Measurements from ENCODE around the gene ZFY.
"Not testable (repeated sequence)": the region's sequence is repeated elsewhere in the genome, so short reads cannot be mapped to it uniquely, and the experiment has no call there.

ZFY gene

DNA sequence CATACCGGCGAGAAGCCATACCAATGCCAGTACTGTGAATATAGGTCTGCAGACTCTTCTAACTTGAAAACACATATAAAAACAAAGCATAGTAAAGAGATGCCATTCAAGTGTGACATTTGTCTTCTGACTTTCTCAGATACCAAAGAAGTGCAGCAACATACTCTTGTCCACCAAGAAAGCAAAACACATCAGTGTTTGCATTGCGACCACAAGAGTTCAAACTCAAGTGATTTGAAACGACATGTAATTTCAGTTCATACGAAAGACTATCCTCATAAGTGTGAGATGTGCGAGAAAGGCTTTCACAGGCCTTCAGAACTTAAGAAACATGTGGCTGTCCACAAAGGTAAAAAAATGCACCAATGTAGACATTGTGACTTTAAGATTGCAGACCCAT is 44.1 kb downstream of the ZFY start:
- no peak for DNase-seq

DNA sequence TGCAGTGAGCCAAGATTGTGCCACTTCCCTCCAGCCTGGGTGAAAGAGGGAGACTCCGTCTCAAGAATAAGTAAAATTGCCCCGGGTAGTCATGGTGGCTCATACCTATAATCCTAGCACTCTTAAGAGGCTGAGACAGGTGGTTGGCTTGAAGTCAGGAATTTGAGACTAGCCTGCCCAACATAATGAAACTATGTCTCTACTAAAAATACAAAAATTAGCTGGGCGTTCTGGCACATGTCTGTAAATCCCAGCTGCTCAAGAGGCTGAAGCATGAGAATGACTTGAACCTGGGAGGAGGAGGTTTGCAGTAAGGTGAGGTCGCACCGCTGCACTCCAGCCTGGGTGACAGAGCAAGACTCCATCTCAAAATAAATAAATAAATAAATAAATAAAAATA is 49.3 kb downstream of the ZFY start:
- DNase-seq, result no peak

DNA sequence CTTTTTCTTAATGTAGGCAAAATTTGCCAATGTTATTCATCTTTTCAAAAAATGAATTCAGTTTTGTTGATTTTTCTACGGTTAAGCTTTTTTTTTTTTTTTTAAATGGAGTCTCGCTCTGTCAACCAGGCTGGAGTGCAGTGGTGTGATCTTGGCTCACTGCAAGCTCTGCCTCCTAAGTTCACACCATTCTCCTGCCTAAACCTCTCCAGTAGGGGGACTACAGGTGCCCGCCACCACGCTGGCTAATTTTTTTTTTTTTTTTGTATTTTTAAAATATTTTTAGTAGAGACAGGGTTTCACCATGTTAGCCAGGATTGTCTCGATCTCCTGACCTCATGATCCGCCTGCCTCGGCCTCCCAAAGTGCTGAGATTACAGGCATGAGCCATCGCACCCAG is 52.0 kb downstream of the ZFY start:
- not testable (repeated sequence) for DNase-seq

DNA sequence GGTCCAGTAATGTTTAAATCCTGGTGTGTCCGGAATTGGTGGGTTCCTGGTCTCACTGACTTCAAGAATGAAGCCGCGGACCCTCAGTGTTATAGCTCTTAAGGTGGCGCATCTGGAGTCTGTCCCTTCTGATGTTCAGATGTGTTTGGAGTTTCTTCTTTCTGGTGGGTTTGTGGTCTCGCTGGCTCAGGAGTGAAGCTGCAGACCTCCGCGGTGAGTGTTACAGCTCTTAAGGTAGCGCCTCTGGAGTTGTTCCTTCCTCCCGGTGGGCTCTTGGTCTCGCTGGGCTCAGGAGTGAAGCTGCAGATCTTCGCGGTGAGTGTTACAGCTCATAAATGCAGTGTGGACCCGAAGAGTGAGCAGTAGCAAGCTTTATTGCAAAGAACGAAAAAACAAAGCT is 62.2 kb downstream of the ZFY start:
- DNase-seq, result not testable (repeated sequence)

DNA sequence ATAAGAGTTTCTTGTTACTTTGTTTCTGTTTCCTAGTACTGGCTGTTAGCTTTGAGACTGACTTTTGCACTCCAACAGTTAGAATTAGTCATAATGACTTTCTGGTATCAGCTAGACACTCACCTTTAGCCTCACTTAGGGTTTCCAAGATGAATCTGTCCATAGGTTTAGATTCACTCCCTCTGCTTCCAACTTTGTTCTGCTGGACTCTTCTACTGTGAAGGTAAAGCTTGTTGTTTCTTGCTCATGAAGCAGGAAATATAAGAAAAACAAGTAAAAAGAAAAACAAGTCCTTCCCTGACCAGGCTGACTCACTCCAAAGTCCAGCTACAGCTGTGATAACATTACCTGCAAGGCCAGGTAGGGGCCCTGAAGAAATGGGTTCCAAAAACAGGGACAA is 67.0 kb downstream of the ZFY start:
- DNase-seq, result no peak

DNA sequence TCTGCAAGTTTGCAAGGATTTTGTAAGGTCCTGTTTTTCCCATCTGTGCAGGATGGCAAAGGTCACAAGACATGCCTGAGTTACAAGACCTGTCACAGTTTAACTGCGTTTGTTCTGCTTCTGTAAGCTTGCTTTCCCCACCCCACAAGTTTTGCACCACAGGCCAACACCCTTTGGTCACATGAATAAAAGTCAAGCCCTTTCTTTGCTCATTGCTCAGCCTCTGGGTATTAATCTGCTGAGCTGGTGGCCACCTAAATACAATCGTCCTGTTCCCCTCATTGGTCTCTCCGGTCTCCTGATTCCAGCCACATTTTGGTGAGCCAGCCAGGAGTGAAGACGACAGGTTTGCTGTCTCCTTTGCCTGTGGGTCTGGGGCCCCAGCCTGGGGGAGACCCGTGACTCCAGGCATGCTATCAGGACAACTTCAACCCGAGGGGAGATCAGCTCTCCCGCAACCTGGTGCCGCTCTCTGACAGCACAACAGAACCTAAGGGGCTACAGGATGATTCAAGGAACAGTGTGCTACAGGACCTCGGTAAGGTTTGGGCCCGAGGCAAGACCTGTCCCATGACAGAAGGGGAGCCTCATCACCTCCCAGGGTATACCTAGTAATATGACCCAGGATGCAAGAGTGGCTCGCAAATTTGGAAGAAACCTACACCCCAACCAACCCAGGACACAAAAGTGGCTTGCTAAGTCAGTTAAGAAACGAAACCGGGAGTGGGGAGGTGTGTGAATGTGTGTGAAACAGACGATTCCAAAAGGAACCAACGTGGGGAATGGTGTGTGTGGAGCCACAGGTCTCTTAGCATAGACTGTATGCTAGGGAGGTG is 67.7 kb downstream of the ZFY start:
- DNase-seq, result peak; percentile 6

DNA sequence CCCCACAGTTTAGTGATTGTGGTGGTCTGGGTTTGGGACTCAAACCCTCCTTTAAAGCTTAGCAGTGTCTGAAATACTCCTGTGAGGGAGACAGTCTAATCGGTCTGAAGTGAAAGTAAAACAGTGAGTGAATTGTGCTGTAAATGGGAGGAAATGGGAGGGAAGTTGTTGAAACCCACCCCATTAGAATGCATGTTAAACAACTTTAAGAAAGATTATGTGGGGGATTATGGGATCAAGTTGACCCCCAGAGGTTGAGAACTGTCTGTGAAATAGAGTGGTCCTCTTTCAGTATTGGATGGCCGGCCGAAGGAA is 68.3 kb downstream of the ZFY start:
- no peak for DNase-seq

DNA sequence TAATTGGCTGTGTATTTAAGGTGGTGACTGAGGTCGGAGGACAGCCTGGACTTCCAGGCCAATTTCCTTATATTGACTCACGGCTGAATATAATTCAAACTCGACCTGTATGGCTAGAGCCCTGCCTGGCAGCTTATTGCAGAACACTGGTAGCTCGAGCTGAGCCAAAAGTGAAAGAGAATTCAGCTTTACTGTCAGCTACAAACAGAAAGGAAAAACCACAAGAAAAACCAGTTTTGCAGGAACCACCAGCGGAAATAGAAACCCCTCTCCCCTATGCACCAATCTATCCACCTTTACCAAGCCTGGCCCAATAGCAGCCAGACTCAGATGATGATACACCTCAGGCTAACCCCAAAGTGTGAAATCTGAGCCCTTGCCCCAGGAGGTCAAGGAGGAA is 68.7 kb downstream of the ZFY start:
- peak; percentile 13 for DNase-seq

DNA sequence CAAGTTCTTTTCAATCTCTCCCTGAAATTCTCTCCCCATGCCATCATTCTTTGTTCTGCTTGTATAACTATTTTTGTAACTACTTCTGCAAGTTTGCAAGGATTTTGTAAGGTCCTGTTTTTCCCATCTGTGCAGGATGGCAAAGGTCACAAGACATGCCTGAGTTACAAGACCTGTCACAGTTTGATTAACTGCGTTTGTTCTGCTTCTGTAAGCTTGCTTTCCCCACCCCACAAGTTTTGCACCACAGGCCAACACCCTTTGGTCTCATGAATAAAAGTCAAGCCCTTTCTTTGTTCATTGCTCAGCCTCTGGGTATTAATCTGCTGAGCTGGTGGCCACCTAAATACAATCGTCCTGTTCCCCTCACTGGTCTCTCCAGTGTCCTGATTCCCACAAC is 70.8 kb downstream of the ZFY start:
- not testable (repeated sequence) for DNase-seq

DNA sequence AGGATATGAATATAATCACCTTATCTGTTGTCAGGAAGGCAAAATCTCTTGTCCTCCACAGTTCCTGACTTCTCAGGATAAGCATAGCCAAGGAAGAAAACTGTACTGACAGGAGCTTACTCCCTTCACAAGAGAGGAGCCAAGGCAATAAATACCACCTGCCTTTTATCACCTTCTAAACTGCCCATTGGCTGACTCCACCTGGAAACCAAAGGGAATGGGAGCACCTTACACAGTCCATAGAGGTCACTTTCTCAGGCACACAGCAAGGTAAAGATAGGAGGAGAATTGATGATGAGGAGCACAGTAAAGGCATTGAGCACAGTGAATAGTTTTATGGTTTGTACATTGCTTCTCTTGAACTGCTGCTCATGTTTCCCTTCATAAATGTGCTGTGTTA is 72.8 kb downstream of the ZFY start:
- DNase-seq, result no peak

DNA sequence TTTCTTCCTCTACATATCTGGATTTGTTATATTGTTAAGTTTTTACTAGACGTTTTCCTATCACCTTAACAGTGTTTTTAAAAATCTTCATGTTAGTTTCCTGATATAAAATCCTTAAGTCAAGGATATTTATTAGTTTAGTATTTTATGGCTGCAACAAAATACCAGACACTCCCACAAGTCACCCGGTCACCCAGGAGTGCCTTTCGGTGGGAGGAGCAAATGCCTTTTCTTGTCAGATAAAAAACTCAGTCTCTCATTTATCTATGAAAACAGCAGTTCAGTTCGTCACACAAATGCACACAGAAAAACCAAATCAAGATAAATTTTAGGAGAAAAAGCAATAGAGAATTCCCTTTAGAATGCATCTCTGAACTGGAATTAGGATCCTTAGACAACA is 77.0 kb downstream of the ZFY start:
- DNase-seq, result no peak

DNA sequence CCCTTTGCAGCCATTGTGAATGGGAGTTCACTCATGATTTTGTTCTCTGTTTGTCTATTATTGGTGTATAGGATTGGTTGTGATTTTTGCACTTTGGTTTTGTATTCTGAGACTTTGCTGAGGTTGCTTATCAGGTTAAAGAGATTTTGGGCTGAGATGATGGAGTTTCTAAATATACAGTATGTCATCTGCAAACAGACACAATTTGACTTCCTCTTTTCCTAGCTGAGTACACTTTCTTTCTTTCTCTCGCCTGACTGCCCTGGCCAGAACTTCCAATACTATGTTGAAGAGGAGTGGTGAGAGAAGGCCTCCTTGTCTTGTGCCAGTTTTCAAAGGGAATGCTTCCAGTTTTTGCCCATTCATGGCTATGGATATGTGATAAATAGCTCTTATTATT is 81.4 kb downstream of the ZFY start:
- DNase-seq, result no peak

DNA sequence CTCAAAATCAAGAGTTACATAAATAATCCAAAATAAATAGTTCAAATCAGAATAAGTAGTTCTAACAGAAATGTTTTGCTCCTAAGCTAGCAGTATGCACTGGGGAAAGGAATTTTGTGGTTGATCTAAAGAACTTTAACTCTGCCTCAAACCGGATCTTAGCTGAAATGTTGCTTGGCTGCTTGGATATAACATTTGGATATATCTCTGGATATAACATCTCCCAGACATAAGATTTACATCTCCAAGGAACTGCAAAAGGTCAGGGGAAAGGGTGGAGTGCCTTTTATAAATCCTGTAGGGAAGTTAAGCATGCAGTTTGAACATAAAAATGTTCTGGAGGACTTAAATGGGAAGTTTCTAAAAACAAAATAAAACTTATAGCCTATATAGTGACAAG is 83.4 kb downstream of the ZFY start:
- no peak for DNase-seq

DNA sequence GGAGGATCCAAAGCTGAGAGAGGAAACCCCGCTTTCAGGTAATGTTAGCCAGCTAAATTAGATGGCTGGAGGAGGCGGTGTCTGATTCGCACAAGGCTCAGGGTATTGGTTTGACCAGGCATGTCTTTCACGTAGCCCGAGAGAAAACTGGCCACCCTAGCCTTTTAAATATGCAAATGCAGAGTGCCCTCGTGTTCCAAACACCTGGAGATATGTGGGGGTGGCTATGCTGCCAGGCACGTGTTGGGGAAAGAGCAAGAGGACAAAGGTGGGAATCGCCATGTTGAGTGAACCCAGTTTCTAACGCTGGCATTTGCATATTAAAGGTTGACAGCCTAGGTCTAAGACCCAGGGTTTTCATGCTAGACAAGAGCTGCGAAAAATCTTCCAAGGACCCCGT is 84.4 kb downstream of the ZFY start:
- DNase-seq, result no peak

DNA sequence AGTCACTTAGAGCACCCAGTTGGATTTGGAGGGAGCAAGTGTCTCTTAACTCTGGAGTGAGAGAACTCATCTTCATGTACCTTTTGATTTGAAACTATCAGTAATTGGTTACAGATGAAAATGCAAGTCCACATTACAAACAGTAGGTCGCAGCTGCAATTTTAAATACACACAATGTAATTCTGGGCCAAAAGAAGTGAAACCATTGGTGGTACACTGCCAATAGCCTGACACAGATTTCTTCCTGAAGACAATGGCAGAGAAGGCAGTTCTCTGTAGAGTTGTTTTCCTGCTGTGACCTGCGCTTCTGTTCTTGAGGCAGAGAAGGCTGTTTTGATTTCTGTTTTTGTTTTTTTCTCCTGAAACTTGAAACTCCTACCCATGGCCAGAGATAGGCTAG is 86.0 kb downstream of the ZFY start:
- DNase-seq, result no peak

DNA sequence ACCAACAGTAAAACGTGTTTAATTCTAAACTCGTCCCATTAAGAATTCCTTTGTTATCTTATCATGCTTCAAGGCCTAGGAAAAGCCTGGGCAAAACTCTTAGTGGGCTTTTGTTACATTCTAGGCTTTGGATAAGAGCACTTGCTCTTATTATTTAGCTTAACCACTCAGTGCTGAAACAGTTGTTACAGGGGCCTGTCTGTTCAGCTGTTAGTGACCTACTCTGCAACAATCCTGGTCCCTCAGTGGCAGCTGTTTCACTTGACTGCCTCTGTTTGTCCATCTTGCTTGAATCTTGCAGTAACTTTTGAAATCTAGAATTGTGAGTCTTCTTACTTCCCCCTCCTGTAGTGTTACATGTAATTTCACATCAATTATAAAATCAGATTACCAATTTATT is 88.4 kb downstream of the ZFY start:
- no peak for DNase-seq

DNA sequence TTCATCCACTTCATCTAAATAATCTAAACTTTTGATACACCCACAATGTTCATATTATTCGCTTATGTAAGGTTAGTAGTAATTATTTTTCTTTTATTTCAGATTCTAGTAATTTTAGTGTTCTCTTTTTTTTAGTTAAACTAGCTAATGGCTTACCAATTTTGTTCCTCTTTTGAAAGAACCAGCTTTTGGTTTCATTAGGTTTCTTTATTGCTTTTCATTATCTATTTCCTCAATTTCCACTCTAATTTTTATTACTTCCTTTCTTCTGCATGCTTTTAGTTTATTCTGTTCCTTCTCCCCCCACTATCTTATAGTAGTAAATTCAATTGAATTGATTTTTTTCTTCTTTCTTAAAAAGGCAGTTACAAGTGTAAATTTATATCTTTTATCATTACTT is 90.2 kb downstream of the ZFY start:
- DNase-seq, result no peak
